ENCODE results near the gene KLHDC8B. TPM values are rescaled to one million over a fixed set of nuclear protein-coding genes. Genes with fewer than 3 reads are reported as not detected.

Gene KLHDC8B
- total and polyA plus RNA-seq, 10 of the 15 experiments (the other 5 are each of a cell fraction or from before 2014, with no cell fraction given), result 0.31 to 1.5 (median 0.85) TPM; not detected in 1

DNA sequence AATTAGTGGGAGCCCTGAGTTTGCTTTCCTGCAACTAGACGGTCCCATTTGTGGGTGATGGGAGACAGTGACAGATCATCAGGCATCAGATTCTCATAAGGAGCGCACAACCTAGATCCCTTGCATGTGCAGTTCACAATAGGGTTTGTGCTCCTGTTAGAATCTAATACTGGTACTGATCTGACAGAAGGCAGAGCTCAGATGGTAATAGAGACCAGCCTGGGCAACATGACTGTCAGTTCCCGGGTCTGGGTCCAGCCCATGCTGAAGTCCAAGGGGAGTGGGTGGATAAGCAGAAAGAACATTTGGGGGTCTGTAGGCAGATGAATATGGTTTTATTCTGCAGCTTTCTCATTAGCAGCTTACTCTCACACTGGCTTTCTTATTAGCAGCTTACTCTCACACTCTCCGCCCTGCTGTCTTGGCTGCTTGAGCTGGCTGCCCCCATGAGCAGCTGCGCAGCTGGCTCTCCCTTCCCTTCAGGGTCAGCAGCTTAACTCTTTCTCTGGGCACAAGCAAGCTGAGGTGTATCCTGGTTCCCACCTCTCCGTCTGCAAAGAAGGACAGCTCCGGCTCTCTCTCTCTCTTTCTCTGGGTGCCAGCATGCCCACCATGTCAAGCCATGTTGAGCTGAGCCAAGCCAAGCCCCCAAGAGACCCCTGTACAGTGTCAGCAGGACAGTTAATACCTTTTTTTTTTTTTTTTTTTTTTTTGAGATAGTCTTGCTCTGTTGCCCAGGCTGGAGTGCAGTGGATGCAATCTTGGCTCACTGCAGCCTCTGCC is 46.5 kb downstream of the KLHDC8B start:
- no peaks in the 10 kb centered on the region for H3K36me3 ChIP-seq (ENCODE audit: control insufficient read depth in 2 of 2, insufficient read depth in 2 of 2, low read length in 1 of 2)
- H2AFZ ChIP-seq (ENCODE audit: control insufficient read depth, low read depth, low read length), result no peak overlapping the region
- no peaks in the 10 kb centered on the region for H4K20me1 ChIP-seq (ENCODE audit: control insufficient read depth, insufficient read depth)
- H3K4me3 ChIP-seq, result no peak overlapping the region
- WGBS (ENCODE audit: insufficient coverage, insufficient replicate concordance, low lambda C conversion rate, missing lambda C conversion rate), result 54% methylated on average over 7 of the region's 7 CpGs
- no peak overlapping the region for H3K4me2 ChIP-seq (ENCODE audit: control insufficient read depth, insufficient read depth)
- no peak overlapping the region for H3K27ac ChIP-seq (ENCODE audit: control insufficient read depth, insufficient read depth)
- no peaks in the 10 kb centered on the region for H3K79me2 ChIP-seq (ENCODE audit: control insufficient read depth, insufficient read depth, low read length)
- ChIA-PET CTCF (no interaction called here), POLR2A (no interaction called here), SMC1A (ENCODE audit: uncharacterized antibody, unreplicated experiment) (no interaction called here), RAD21 (ENCODE audit: unreplicated experiment) (no interaction called here)
- H3K27me3 ChIP-seq (replicated peaks in 1 of 2; ENCODE audit: control insufficient read depth in 2 of 2, insufficient read depth in 2 of 2, low read length in 1 of 2), result no peaks in the 10 kb centered on the region
- H3K9me3 ChIP-seq (replicated peaks; ENCODE audit: control insufficient read depth, insufficient read depth, low read length), result peaks cover 2% of the 10 kb centered on the region; the same call in 2 of the 3 replicates
- H3K9ac ChIP-seq (ENCODE audit: control insufficient read depth, insufficient read depth, low read length), result no peak overlapping the region
- in situ Hi-C loops (cut with MboI) (no loop called here), intact Hi-C loops (cut with micrococcal nuclease; ENCODE audit: unreplicated experiment) (no loop called here)
- H3K4me1 ChIP-seq (ENCODE audit: control insufficient read depth, insufficient read depth, low read length), result no peaks in the 10 kb centered on the region
- no peak for ATAC-seq
- no TSS peak for BruUV-seq (replicated peaks)
- no peak for DNase-seq (ENCODE audit: low read depth, low spot score)
- FAIRE-seq, result no peak
- no peak for TF ChIP-seq NFIC (IDR thresholded peaks at IDR 0.05; ENCODE audit: low read depth, low read length)
- TF ChIP-seq JUND (IDR thresholded peaks at IDR 0.05; ENCODE audit: low read depth, low read length), result no peak
- TF ChIP-seq NR2F1 (conservative IDR thresholded peaks at IDR 0.05), result no peak
- TF ChIP-seq EED (IDR thresholded peaks at IDR 0.05; ENCODE audit: low read depth), result no peak
- no peak for TF ChIP-seq POLR2AphosphoS2 (IDR thresholded peaks at IDR 0.05; ENCODE audit: low read depth, low read length)
- no peak for TF ChIP-seq CREB1 (IDR thresholded peaks at IDR 0.05; ENCODE audit: low read depth)
- TF ChIP-seq ZBTB11 (CRISPR knock-in tag; IDR thresholded peaks at IDR 0.05), result no peak
- no peak for TF ChIP-seq MTA2 (IDR thresholded peaks at IDR 0.05; ENCODE audit: low read depth)
- no peak for TF ChIP-seq HDAC2 (IDR thresholded peaks at IDR 0.05)
- TF ChIP-seq ZNF24 (IDR thresholded peaks at IDR 0.05), result no peak
- no peak for TF ChIP-seq ZNF687 (IDR thresholded peaks at IDR 0.05)
- no peak for TF ChIP-seq CHD2 (IDR thresholded peaks at IDR 0.05; ENCODE audit: borderline replicate concordance, low read depth, low read length)
- no peak for TF ChIP-seq ETV6 (conservative IDR thresholded peaks at IDR 0.05 in 1 of 2, IDR thresholded peaks at IDR 0.05 in 1 of 2; ENCODE audit: borderline replicate concordance in 1 of 2, low read depth in 1 of 2)
- no peak for TF ChIP-seq MLLT1 (IDR thresholded peaks at IDR 0.05)
- no peak for TF ChIP-seq POLR2AphosphoS5 (IDR thresholded peaks at IDR 0.05; ENCODE audit: low read length)

Measured in GM12878 (cell line).